GM21447 (cell line): ENCODE results near the gene NME1.
"Not testable (repeated sequence)": the region's sequence is repeated elsewhere in the genome, so short reads cannot be mapped to it uniquely, and the experiment has no call there.

Experiments used
- ATAC-seq: cut with Tn5 transposase; IDR thresholded peaks from one replicate; pipeline ENCODE4 v1.9.1; 2021; ENCODE audit not compliant: unreplicated experiment

The NME1 gene

GRCh38 chr17:51153210-51154072, at the start of gene NME1:
TSS of gene NME1 (plus strand) at chr17:51153559. CDS start at chr17:51155655, 2,096 bp downstream.
- peak; percentile 95 for ATAC-seq

- ATAC-seq, result no peak
Observed at GRCh38 chr17:51107778-51108177, 45.6 kb upstream of the NME1 start.

GRCh38 chr17:51112303-51113222, 40.8 kb upstream of the NME1 start:
- ATAC-seq, result not testable (repeated sequence)

- no peak for ATAC-seq
Observed at GRCh38 chr17:51115179-51115578, 38.2 kb upstream of the NME1 start.

GRCh38 chr17:51118330-51119195, 34.8 kb upstream of the NME1 start:
- ATAC-seq, result no peak

- peak; percentile 32 for ATAC-seq
Observed at GRCh38 chr17:51119415-51120356, 33.7 kb upstream of the NME1 start.

- peak; percentile 26 for ATAC-seq
Observed at GRCh38 chr17:51120357-51120738, 33.0 kb upstream of the NME1 start.

GRCh38 chr17:51120739-51121619, 32.4 kb upstream of the NME1 start, which contains the start of gene SPAG9:
TSS of gene SPAG9 (minus strand) at chr17:51120868. CDS start at chr17:51120656, 212 bp downstream.
- peak; percentile 61 for ATAC-seq

GRCh38 chr17:51121620-51122472, 31.5 kb upstream of the NME1 start:
- ATAC-seq, result peak; percentile 37

GRCh38 chr17:51122473-51123115, 30.8 kb upstream of the NME1 start:
- not testable (repeated sequence) for ATAC-seq

- ATAC-seq, result no peak
Observed at GRCh38 chr17:51124640-51125503, 28.5 kb upstream of the NME1 start.

- ATAC-seq, result no peak
Observed at GRCh38 chr17:51128076-51128475, 25.3 kb upstream of the NME1 start.

GRCh38 chr17:51132964-51133319, 20.4 kb upstream of the NME1 start:
- peak; percentile 81 for ATAC-seq

GRCh38 chr17:51133365-51133764, 20.0 kb upstream of the NME1 start:
- ATAC-seq, result no peak

GRCh38 chr17:51135956-51136355, 17.4 kb upstream of the NME1 start:
- ATAC-seq, result no peak

GRCh38 chr17:51142597-51142996, 10.8 kb upstream of the NME1 start:
- ATAC-seq, result no peak
